H1 (cell line): ENCODE measurements around the gene ZNF3. TPM values are rescaled to one million over a fixed set of nuclear protein-coding genes. Genes with fewer than 3 reads are reported as not detected.

Source experiments
- CTCF ChIA-PET: fragments of 300-600 bp; sonication (Branson Sonifier 250); formaldehyde crosslinking; loops from one replicate; lab custom pipeline; 2021; ENCODE audit not compliant: partially characterized antibody; lab: Charles Lee
- POLR2A ChIA-PET: fragments of 300-600 bp; sonication (Branson Sonifier 250); formaldehyde crosslinking; loops from one replicate; lab custom pipeline; 2021; ENCODE audit warnings: inconsistent platforms; ENCODE audit not compliant: partially characterized antibody; lab: Charles Lee
- DNase-seq, 2 experiments: peaks; one replicate each; pipeline versions ENCODE4 v3.0.0 to v3.0.0-alpha.2; 2010 to 2022; ENCODE audit warnings: low spot score in 2 of 2, low read depth in 1 of 2, mixed read lengths in 1 of 2
- FAIRE-seq: peaks from 2 replicates; lab custom pipeline; 2011; peaks lifted over from hg19 to GRCh38; lab: Jason Lieb, UNC
- H2AFZ ChIP-seq: 2 replicates; pipeline ENCODE4 v1.8.1; 2012; ENCODE audit warnings: low read length, inconsistent platforms
- H2AK5ac ChIP-seq: 2 replicates; pipeline ENCODE4 v1.6.1; 2013; ENCODE audit warnings: low read depth, low read length
- H2BK120ac ChIP-seq: replicated peaks from 2 replicates; pipeline ENCODE3; 2013; ENCODE audit warnings: low read depth, low read length, inconsistent platforms
- H2BK12ac ChIP-seq: 2 replicates; pipeline ENCODE4 v1.6.1; 2013; ENCODE audit warnings: low read depth, low read length
- H2BK15ac ChIP-seq: 2 replicates; pipeline ENCODE4 v1.6.1; 2013; ENCODE audit warnings: low read length
- H2BK20ac ChIP-seq: 2 replicates; pipeline ENCODE4 v1.6.1; 2013; ENCODE audit warnings: low read length
- H2BK5ac ChIP-seq: 2 replicates; pipeline ENCODE4 v1.6.1; 2013; ENCODE audit warnings: low read depth, low read length
- H3K14ac ChIP-seq: 2 replicates; pipeline ENCODE4 v1.6.1; 2013; ENCODE audit warnings: inconsistent platforms; ENCODE audit not compliant: insufficient read length
- H3K18ac ChIP-seq: 2 replicates; pipeline ENCODE4 v1.6.1; 2013; ENCODE audit warnings: low read length; ENCODE audit errors: extremely low read depth
- H3K23ac ChIP-seq: 2 replicates; pipeline ENCODE4 v1.6.1; 2013; ENCODE audit warnings: inconsistent platforms; ENCODE audit not compliant: insufficient read length
- H3K23me2 ChIP-seq: 2 replicates; pipeline ENCODE4 v1.6.1; 2013; ENCODE audit warnings: low read depth, low read length
- H3K27ac ChIP-seq: 2 replicates; pipeline ENCODE4 v1.6.1; 2011; ENCODE audit warnings: low read depth, low read length, inconsistent platforms
- H3K27me3 ChIP-seq, 4 experiments: replicated peaks in 1 of 4; 1 replicate in 1 of 4; 2 replicates in 3 of 4; pipeline versions ENCODE4 v1.6.1 to v1.8.1; 2011 to 2013; ENCODE audit warnings: low read length in 3 of 4, mild to moderate bottlenecking in 3 of 4, inconsistent platforms in 2 of 4, mixed read lengths in 2 of 4, moderate library complexity in 1 of 4; ENCODE audit not compliant: control insufficient read depth in 3 of 4, insufficient read depth in 3 of 4; ENCODE audit errors: extremely low read depth in 1 of 4
- H3K36me3 ChIP-seq, 4 experiments: 2 replicates each; pipeline versions ENCODE4 v1.6.1 to v1.8.1; 2011 to 2013; ENCODE audit warnings: mild to moderate bottlenecking in 4 of 4, low read length in 3 of 4, moderate library complexity in 2 of 4, control low read depth in 1 of 4, inconsistent platforms in 1 of 4; ENCODE audit not compliant: insufficient read depth in 4 of 4, control insufficient read depth in 2 of 4
- H3K4ac ChIP-seq: replicated peaks from 2 replicates; pipeline ENCODE3; 2013; ENCODE audit warnings: low read length, low read depth, mixed read lengths, inconsistent platforms; ENCODE audit not compliant: insufficient read length
- H3K4me1 ChIP-seq, 4 experiments: replicated peaks in 1 of 4; 1 replicate in 1 of 4; 2 replicates in 3 of 4; pipeline versions ENCODE4 v1.6.1 to v1.8.1; 2011 to 2013; ENCODE audit warnings: low read length in 3 of 4, inconsistent platforms in 2 of 4, mixed read lengths in 1 of 4; ENCODE audit not compliant: insufficient read depth in 4 of 4, control insufficient read depth in 3 of 4
- H3K4me2 ChIP-seq, 2 experiments: 2 replicates each; pipeline versions ENCODE4 v1.6.1 to v1.8.1; 2011 to 2013; ENCODE audit warnings: low read depth in 2 of 2, low read length in 2 of 2, control low read depth in 1 of 2, inconsistent platforms in 1 of 2, mild to moderate bottlenecking in 1 of 2; ENCODE audit not compliant: insufficient read depth in 1 of 2
- H3K4me3 ChIP-seq, 4 experiments: fragments of 200-600, 300-600 bp in 1 of 4; sonication (generic), shearing (Covaris generic), sonication (Bioruptor Twin) in 1 of 4; 2 replicates each; pipeline versions ENCODE4 v1.5.1 to v1.8.1; 2011 to 2016; ENCODE audit warnings: low read length in 4 of 4, low read depth in 3 of 4, control low read depth in 2 of 4, inconsistent platforms in 2 of 4, mild to moderate bottlenecking in 2 of 4, mixed read lengths in 1 of 4, moderate library complexity in 1 of 4; ENCODE audit not compliant: insufficient read depth in 2 of 4; ENCODE audit errors: extremely low read depth in 1 of 4
- H3K56ac ChIP-seq: replicated peaks from 2 replicates; pipeline ENCODE3; 2013; ENCODE audit warnings: low read depth, mild to moderate bottlenecking, mixed read lengths, low read length, inconsistent platforms; ENCODE audit not compliant: insufficient read length
- H3K79me1 ChIP-seq: 2 replicates; pipeline ENCODE4 v1.6.1; 2013; ENCODE audit warnings: low read depth, low read length, control low read depth
- H3K79me2 ChIP-seq, 2 experiments: 2 replicates each; pipeline versions ENCODE4 v1.6.1 to v1.8.1; 2012 to 2013; ENCODE audit warnings: low read length in 2 of 2, mild to moderate bottlenecking in 2 of 2, inconsistent platforms in 1 of 2; ENCODE audit not compliant: insufficient read depth in 2 of 2, control insufficient read depth in 1 of 2
- H3K9ac ChIP-seq, 4 experiments: replicated peaks in 1 of 4; 1 replicate in 1 of 4; 2 replicates in 3 of 4; pipeline versions ENCODE4 v1.6.1 to v1.8.1; 2011 to 2013; ENCODE audit warnings: low read depth in 3 of 4, low read length in 3 of 4, control low read depth in 2 of 4, mild to moderate bottlenecking in 2 of 4, moderate library complexity in 2 of 4, inconsistent platforms in 1 of 4; ENCODE audit errors: extremely low read depth in 1 of 4
- H3K9me3 ChIP-seq, 2 experiments: 2 replicates each; pipeline versions ENCODE4 v1.6.1 to v1.8.1; 2012 to 2013; ENCODE audit warnings: mild to moderate bottlenecking in 2 of 2, moderate library complexity in 2 of 2, control low read depth in 1 of 2, inconsistent platforms in 1 of 2, low read depth in 1 of 2, low read length in 1 of 2, mixed read lengths in 1 of 2; ENCODE audit not compliant: insufficient read depth in 2 of 2
- H4K20me1 ChIP-seq, 2 experiments: replicated peaks in 1 of 2; 2 replicates each; pipeline versions ENCODE3 to v1.8.1; 2011 to 2013; ENCODE audit warnings: inconsistent platforms in 2 of 2, low read length in 2 of 2, mild to moderate bottlenecking in 1 of 2; ENCODE audit not compliant: insufficient read depth in 2 of 2, control insufficient read depth in 1 of 2
- H4K5ac ChIP-seq: 2 replicates; pipeline ENCODE4 v1.6.1; 2013; ENCODE audit warnings: low read length, low read depth, mixed read lengths, inconsistent platforms; ENCODE audit not compliant: insufficient read length
- H4K8ac ChIP-seq: 2 replicates; pipeline ENCODE4 v1.8.0; 2013; ENCODE audit warnings: mild to moderate bottlenecking, moderate library complexity, low read length, inconsistent platforms; ENCODE audit not compliant: insufficient read depth; ENCODE audit errors: extremely low read depth
- H4K91ac ChIP-seq: replicated peaks from 2 replicates; pipeline ENCODE3; 2013; ENCODE audit warnings: low read length, mixed read lengths, inconsistent platforms; ENCODE audit not compliant: insufficient read length
- ATF3 ChIP-seq: IDR thresholded peaks from 2 replicates; pipeline ENCODE4 v1.6.1; 2011; ENCODE audit warnings: low read depth, mild to moderate bottlenecking, low read length; ENCODE audit not compliant: insufficient read depth
- CTBP2 ChIP-seq: IDR thresholded peaks from 2 replicates; pipeline ENCODE4 v1.7.0; 2011; ENCODE audit warnings: borderline replicate concordance, mild to moderate bottlenecking, moderate library complexity, mixed read lengths, low read length; ENCODE audit not compliant: insufficient read depth, insufficient read length
- EP300 ChIP-seq, 2 experiments: IDR thresholded peaks; 1 replicate in 1 of 2; 2 replicates in 1 of 2; pipeline ENCODE4 v1.6.1; 2011 to 2012; ENCODE audit warnings: low read depth in 2 of 2, low read length in 2 of 2, mild to moderate bottlenecking in 2 of 2, borderline replicate concordance in 1 of 2, inconsistent platforms in 1 of 2, moderate library complexity in 1 of 2
- HDAC2 ChIP-seq, 2 experiments: fragments of 300-600 bp in 1 of 2; sonication (generic) in 1 of 2; IDR thresholded peaks; 2 replicates each; pipeline ENCODE4 v1.6.1; 2011 to 2012; ENCODE audit warnings: low read depth in 2 of 2, low read length in 2 of 2, mild to moderate bottlenecking in 2 of 2, moderate library complexity in 2 of 2, borderline replicate concordance in 1 of 2, inconsistent platforms in 1 of 2
- MAX ChIP-seq: IDR thresholded peaks from 2 replicates; pipeline ENCODE4 v1.6.1; 2012; ENCODE audit warnings: inconsistent platforms
- NANOG ChIP-seq: IDR thresholded peaks from 2 replicates; pipeline ENCODE4 v1.6.1; 2011; ENCODE audit warnings: low read length, low read depth, mild to moderate bottlenecking, inconsistent platforms; ENCODE audit not compliant: insufficient read depth, poor library complexity, severe bottlenecking
- TAF7 ChIP-seq: optimal IDR thresholded peaks from 2 replicates; pipeline ENCODE3; 2011; ENCODE audit warnings: low read depth, mild to moderate bottlenecking, inconsistent platforms, low read length, moderate library complexity, borderline replicate concordance
- WGBS, 2 experiments: shearing (Covaris generic) in 1 of 2; methylation state at CpG; one replicate each; pipeline versions ENCODE4 v1.1.6 to v1.1.7; 2013 to 2015; ENCODE audit warnings: low lambda C conversion rate in 2 of 2, mixed read lengths in 2 of 2, inconsistent platforms in 1 of 2, low coverage in 1 of 2, missing lambda C conversion rate in 1 of 2; ENCODE audit not compliant: insufficient replicate concordance in 2 of 2, insufficient coverage in 1 of 2, insufficient read length in 1 of 2; ENCODE audit errors: extremely low coverage in 1 of 2, missing lambda C conversion rate in 1 of 2; 5-methylcytosine and 5-hydroxymethylcytosine counted together
- polyA plus RNA-seq, 7 experiments: library from polyadenylated mRNA; depleted of rRNA in 3 of 7; stranded (reverse) in 5 of 7; unstranded in 2 of 7; fragments of >200 nt in 5 of 7; fragments of 200-250 nt in 2 of 7; gene quantifications; 1 replicate in 5 of 7; 2 replicates in 1 of 7; 4 replicates in 1 of 7; pipeline versions ENCODE4 v1.2.1 to v1.2.3, GENCODE V29; 2011 to 2013; ENCODE audit warnings: missing spikeins in 2 of 7, mixed read lengths in 2 of 7
- total RNA-seq: library from RNA; stranded (reverse); fragmentation: NEBNext Ultra II Directional; extraction: Animal tissue kit (Norgen Biotek cat#: 25700); gene quantifications from 2 replicates; pipeline ENCODE4 v1.2.1, GENCODE V29; 2021

Gene ZNF3
- total and polyA plus RNA-seq, 2 of the 8 experiments (the other 6 are each of a cell fraction or from before 2014, with no cell fraction given), result 26.9 to 49.1 TPM

GRCh38 chr7:100111914-100112313 is 30.4 kb upstream of the ZNF3 start:
- Histone ChIP-seq H3K18ac (no peak overlapping the region), H2AK5ac (no peak overlapping the region), H4K5ac (no peak overlapping the region), H3K56ac (no peak overlapping the region), H3K14ac (no peak overlapping the region), H3K9ac (no peak overlapping the region), H3K79me2 (no peaks in the 10 kb centered on the region), H4K91ac (no peak overlapping the region), H3K23ac (no peak overlapping the region), H3K36me3 (peaks cover 11 to 55% (median 38%) of the 10 kb centered on the region in 4 experiments), H2BK120ac (no peak overlapping the region), H2BK15ac (no peak overlapping the region), H3K4me3 (no peak overlapping the region), H4K20me1 (peaks cover 3 to 6% of the 10 kb centered on the region in 2 experiments), H3K4me2 (no peak overlapping the region), H3K27ac (no peak overlapping the region), H3K27me3 (no peaks in the 10 kb centered on the region), H4K8ac (no peak overlapping the region), H3K4ac (no peak overlapping the region), H2BK20ac (no peak overlapping the region), H3K9me3 (no peaks in the 10 kb centered on the region), H2BK12ac (no peak overlapping the region), H3K4me1 (no peaks in the 10 kb centered on the region; a peak in 1 of 7 replicates), H3K23me2 (no peaks in the 10 kb centered on the region), H2AFZ (no peak overlapping the region), H3K79me1 (0 out of 2 replicates have a peak, but pooled peaks cover 2% of the 10 kb centered on the region), H2BK5ac (no peak overlapping the region)
- WGBS, 2 experiments, result 88% methylated on average over 8 of the region's 13 CpGs; no CpG with 5 or more reads in 1 of the 2 experiments
- POLR2A ChIA-PET, result interaction anchor here (1.0 to 20.0 kb wide), 9 partner anchors 7 to 55 kb away, joined by 3 to 722 read pairs (median 6); partner anchors contain the start of genes AP4M1, COPS6, MCM7 and ZNF3
- FAIRE-seq, result no peak
- CTCF ChIA-PET, result interaction anchor here (1.6 to 6.0 kb wide), 4 partner anchors 10 to 235 kb away, joined by 3 to 48 read pairs (median 15); partner anchors contain the start of genes AP4M1 and MBLAC1
- no peak for DNase-seq
- TF ChIP-seq HDAC2 (IDR thresholded peaks at IDR 0.05; ENCODE audit: borderline replicate concordance in 1 of 2, low read depth in 2 of 2, low read length in 2 of 2), result no peak
- TF ChIP-seq ATF3, result no peak
- TF ChIP-seq EP300 (IDR thresholded peaks at IDR 0.05; ENCODE audit: borderline replicate concordance in 1 of 2, low read depth in 2 of 2, low read length in 2 of 2), result no peak
- TF ChIP-seq MAX, result no peak
- TF ChIP-seq CTBP2, result no peak
- no peak for TF ChIP-seq NANOG
- TF ChIP-seq TAF7, result no peak
